ENCODE results near the gene TDRD10. TPM values are rescaled to one million over a fixed set of nuclear protein-coding genes. Genes with fewer than 3 reads are reported as not detected.

TDRD10 gene
- total RNA-seq, 1 donor from 2014 or later: not detected

GRCh38 chr1:154568157-154568815 lies 66.3 kb downstream of the TDRD10 start:
- H3K4me3 ChIP-seq (ENCODE audit: insufficient read depth, low read depth, low read length): peak overlapping the region; percentile 10
- peaks cover 1% of the 10 kb centered on the region for H3K36me3 Mint-ChIP-seq (ENCODE audit: low read depth, unreplicated experiment)
- no peak overlapping the region for H3K27ac Mint-ChIP-seq (ENCODE audit: unreplicated experiment)

GRCh38 chr1:154571244-154571963 lies 69.4 kb downstream of the TDRD10 start:
- peaks cover 4% of the 10 kb centered on the region for H3K4me1 ChIP-seq (ENCODE audit: insufficient read depth, low read length)
- Mint-ChIP-seq H3K36me3 (ENCODE audit: low read depth, unreplicated experiment) (peaks cover 7% of the 10 kb centered on the region), H3K27ac (ENCODE audit: unreplicated experiment) (no peak overlapping the region), H3K27me3 (ENCODE audit: low read depth, unreplicated experiment) (peaks cover 38% of the 10 kb centered on the region), H3K4me1 (ENCODE audit: low read depth, unreplicated experiment) (peaks cover 14% of the 10 kb centered on the region), H3K4me3 (ENCODE audit: unreplicated experiment) (no peak overlapping the region), H3K9me3 (ENCODE audit: unreplicated experiment) (no peaks in the 10 kb centered on the region)
- no peak for DNase-seq (ENCODE audit: low read depth)
- H2AFZ ChIP-seq (ENCODE audit: low read depth, low read length): no peak overlapping the region
- FAIRE-seq: no peak
- peaks cover 24% of the 10 kb centered on the region for H3K27me3 ChIP-seq (ENCODE audit: insufficient read depth, low read length)
- no peak for TF ChIP-seq CTCF (IDR thresholded peaks at IDR 0.05; ENCODE audit: insufficient read depth, low read depth, low read length)
- TF ChIP-seq EZH2 (IDR thresholded peaks at IDR 0.05; ENCODE audit: insufficient read depth, low read length): no peak
- no peak overlapping the region for H3K4me2 ChIP-seq (ENCODE audit: low read length)
- no peaks in the 10 kb centered on the region for H3K9me3 ChIP-seq (ENCODE audit: insufficient read depth, low read depth, low read length)
- no peak overlapping the region for H3K4me3 ChIP-seq (ENCODE audit: insufficient read depth, low read depth, low read length)
- H3K9ac ChIP-seq (ENCODE audit: low read length): no peak overlapping the region
- no peaks in the 10 kb centered on the region for H3K36me3 ChIP-seq (ENCODE audit: insufficient read depth, low read length)
- no peaks in the 10 kb centered on the region for H3K79me2 ChIP-seq (ENCODE audit: insufficient read depth, low read length)
- H4K20me1 ChIP-seq (ENCODE audit: insufficient read depth, low read length): peaks cover 21% of the 10 kb centered on the region
- H3K27ac ChIP-seq (ENCODE audit: low read depth, low read length): no peak overlapping the region

More at GRCh38 chr1:154568157-154568815, 66.3 kb downstream of the TDRD10 start:
- Mint-ChIP-seq H3K4me1 (ENCODE audit: low read depth, unreplicated experiment) (peaks cover 4% of the 10 kb centered on the region), H3K9me3 (ENCODE audit: unreplicated experiment) (no peaks in the 10 kb centered on the region), H3K4me3 (ENCODE audit: unreplicated experiment) (peak overlapping the region; percentile 66), H3K27me3 (ENCODE audit: low read depth, unreplicated experiment) (peaks cover 52% of the 10 kb centered on the region)
- Histone ChIP-seq H3K27ac (ENCODE audit: low read depth, low read length) (no peak overlapping the region), H3K4me2 (ENCODE audit: low read length) (peak overlapping the region; percentile 84), H2AFZ (ENCODE audit: low read depth, low read length) (peak overlapping the region; percentile 34), H3K9me3 (ENCODE audit: insufficient read depth, low read depth, low read length) (no peaks in the 10 kb centered on the region), H3K79me2 (ENCODE audit: insufficient read depth, low read length) (no peaks in the 10 kb centered on the region), H3K4me1 (ENCODE audit: insufficient read depth, low read length) (peaks cover 4% of the 10 kb centered on the region), H3K36me3 (ENCODE audit: insufficient read depth, low read length) (no peaks in the 10 kb centered on the region), H3K9ac (ENCODE audit: low read length) (no peak overlapping the region), H3K27me3 (ENCODE audit: insufficient read depth, low read length) (peaks cover 27% of the 10 kb centered on the region), H4K20me1 (ENCODE audit: insufficient read depth, low read length) (peaks cover 7% of the 10 kb centered on the region)
- DNase-seq (ENCODE audit: low read depth) (no peak), FAIRE-seq (no peak)
- no peak for TF ChIP-seq CTCF (IDR thresholded peaks at IDR 0.05; ENCODE audit: insufficient read depth, low read depth, low read length)
- no peak for TF ChIP-seq EZH2 (IDR thresholded peaks at IDR 0.05; ENCODE audit: insufficient read depth, low read length)

- no peak overlapping the region for H3K4me3 Mint-ChIP-seq (ENCODE audit: unreplicated experiment)
- H3K27ac Mint-ChIP-seq (ENCODE audit: unreplicated experiment): no peak overlapping the region
- H3K9me3 Mint-ChIP-seq (ENCODE audit: unreplicated experiment): no peaks in the 10 kb centered on the region
- Histone ChIP-seq H3K9ac (ENCODE audit: low read length) (no peak overlapping the region), H3K4me2 (ENCODE audit: low read length) (no peak overlapping the region), H3K79me2 (ENCODE audit: insufficient read depth, low read length) (no peaks in the 10 kb centered on the region), H3K4me3 (ENCODE audit: insufficient read depth, low read depth, low read length) (no peak overlapping the region), H3K27ac (ENCODE audit: low read depth, low read length) (no peak overlapping the region), H3K27me3 (ENCODE audit: insufficient read depth, low read length) (peaks cover 19% of the 10 kb centered on the region), H2AFZ (ENCODE audit: low read depth, low read length) (no peak overlapping the region), H3K9me3 (ENCODE audit: insufficient read depth, low read depth, low read length) (no peaks in the 10 kb centered on the region), H4K20me1 (ENCODE audit: insufficient read depth, low read length) (peaks cover 21% of the 10 kb centered on the region), H3K4me1 (ENCODE audit: insufficient read depth, low read length) (peaks cover 4% of the 10 kb centered on the region), H3K36me3 (ENCODE audit: insufficient read depth, low read length) (no peaks in the 10 kb centered on the region)
- TF ChIP-seq CTCF (IDR thresholded peaks at IDR 0.05; ENCODE audit: insufficient read depth, low read depth, low read length) (no peak), EZH2 (IDR thresholded peaks at IDR 0.05; ENCODE audit: insufficient read depth, low read length) (no peak)
- H3K36me3 Mint-ChIP-seq (ENCODE audit: low read depth, unreplicated experiment): peaks cover 11% of the 10 kb centered on the region
- FAIRE-seq: no peak
- H3K4me1 Mint-ChIP-seq (ENCODE audit: low read depth, unreplicated experiment): peaks cover 14% of the 10 kb centered on the region
- H3K27me3 Mint-ChIP-seq (ENCODE audit: low read depth, unreplicated experiment): peaks cover 32% of the 10 kb centered on the region
- DNase-seq (ENCODE audit: low read depth): no peak
These were observed 69.9 kb downstream of the TDRD10 start for GRCh38 chr1:154571964-154572288.

Measured in astrocyte (in vitro differentiated cells and primary cell).